ENCODE results near the gene CFAP161.

- TF ChIP-seq CTCF (IDR thresholded peaks at IDR 0.05) = no peak
- TF ChIP-seq POLR2A (IDR thresholded peaks at IDR 0.05) = no peak
These were observed 14.0 kb upstream of the CFAP161 start for GRCh38 chr15:81120069-81120468.

Measured in Peyer's patch (tissue), 4 donors.